ENCODE measurements around the gene CHMP2A.
"Not testable (repeated sequence)": the region's sequence is repeated elsewhere in the genome, so short reads cannot be mapped to it uniquely, and the experiment has no call there.

Gene CHMP2A

DNA sequence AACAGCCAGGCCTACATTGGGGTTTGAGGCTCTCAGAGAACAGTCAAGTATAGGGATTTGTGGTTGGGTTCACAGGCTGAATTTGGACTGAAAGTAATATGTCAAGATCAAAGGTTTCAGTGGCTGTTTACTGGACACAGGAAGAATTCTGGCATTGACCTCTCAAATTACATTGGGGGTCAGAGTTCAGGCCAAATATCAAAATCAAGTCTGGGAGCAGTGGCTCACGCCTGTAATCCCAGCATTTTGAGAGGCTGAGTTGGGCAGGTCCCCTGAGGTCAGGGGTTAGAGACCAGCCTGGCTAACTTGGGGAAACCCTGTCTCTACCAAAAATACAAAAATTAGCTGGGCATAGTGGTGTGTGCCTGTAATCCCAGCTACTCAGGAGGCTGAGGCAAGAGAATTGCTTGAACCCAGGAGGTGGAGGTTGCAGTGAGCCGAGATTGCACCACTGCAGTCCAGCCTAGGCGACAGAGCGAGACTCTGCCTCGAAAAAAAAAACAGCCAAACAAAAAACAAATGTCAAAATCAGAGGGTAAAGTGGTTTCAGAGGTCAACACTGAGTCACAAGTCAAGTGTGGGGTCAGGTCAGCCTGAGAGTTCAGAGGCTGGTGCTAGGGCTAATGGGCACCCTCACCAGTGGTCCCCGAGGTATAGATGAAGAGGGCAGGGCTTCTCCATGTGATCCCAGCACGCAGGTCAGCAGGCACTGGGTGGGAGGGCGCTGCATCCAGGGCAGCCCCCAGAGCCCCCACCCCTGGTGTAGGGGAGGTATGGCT, 44.6 kb downstream of the CHMP2A start:
- no peak for DNase-seq

DNA sequence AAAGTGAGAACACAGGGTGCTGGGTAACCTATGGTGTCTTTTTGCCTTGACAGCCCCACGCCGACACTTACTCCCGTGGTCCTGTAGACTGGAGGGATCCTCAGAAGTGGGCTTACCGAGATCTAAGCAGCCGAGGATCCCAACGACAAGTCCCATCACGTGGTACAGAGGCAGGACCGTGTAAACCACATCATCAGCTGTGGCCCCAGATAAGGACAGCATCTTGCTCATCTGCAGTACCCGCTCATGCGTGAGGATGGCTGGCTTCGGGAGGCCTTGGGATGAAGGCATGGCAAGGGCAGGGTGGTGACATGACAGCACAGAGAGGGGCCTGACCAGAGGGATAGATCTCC, 45.2 kb downstream of the CHMP2A start:
- no peak for DNase-seq

DNA sequence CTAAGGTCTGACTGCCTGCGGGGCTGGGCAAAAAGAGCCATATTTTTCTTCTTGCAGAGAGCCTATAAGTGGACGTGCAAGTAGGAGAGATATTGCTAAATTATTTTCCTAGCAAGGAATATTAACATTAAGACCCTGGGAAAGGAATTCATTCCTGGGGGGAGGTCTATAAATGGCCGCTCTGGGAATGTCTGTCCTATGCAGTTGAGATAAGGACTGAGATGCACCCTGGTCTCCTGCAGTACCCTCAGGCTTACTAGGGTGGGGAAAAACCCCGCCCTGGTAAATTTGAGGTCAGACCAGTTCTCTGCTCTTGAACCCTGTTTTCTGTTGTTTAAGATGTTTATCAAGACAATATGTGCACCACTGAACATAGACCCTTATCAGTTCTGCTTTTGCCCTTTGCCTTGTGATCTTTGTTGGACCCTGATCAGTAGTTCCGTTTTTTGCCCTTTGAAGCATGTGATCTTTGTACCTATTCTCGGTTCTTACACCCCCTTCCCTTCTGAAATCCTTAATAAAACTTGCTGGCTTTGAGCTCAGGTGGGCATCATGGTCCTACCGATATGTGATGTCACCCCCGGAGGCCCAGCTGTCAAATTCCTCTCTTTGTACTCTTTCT, 47.2 kb downstream of the CHMP2A start:
- DNase-seq, result not testable (repeated sequence)
